HG03135 (cell line): ENCODE results near the gene INHBE.

ENCODE experiments used
- ATAC-seq: cut with Tn5 transposase; IDR thresholded peaks from one replicate; pipeline ENCODE4 v1.9.1; 2021; ENCODE audit warnings: mild to moderate bottlenecking, moderate library complexity; ENCODE audit not compliant: unreplicated experiment

Gene INHBE

DNA sequence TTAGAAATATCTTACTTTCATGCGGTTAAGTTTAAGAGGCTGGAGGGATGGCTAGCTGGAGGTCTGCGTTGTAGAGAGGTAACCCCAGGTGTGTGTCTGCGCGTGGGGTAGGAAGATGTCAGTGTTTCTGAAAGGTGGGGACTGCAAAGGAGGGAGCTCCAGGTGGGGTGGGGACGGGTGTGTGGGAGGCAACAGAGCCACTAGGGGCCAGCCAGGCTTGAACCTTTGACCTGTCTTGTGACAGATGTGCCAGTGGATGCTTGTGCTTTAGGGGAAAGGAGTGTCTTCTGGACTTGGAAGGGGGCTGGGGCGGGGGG lies 5.3 kb downstream of the INHBE start:
- no peak for ATAC-seq

DNA sequence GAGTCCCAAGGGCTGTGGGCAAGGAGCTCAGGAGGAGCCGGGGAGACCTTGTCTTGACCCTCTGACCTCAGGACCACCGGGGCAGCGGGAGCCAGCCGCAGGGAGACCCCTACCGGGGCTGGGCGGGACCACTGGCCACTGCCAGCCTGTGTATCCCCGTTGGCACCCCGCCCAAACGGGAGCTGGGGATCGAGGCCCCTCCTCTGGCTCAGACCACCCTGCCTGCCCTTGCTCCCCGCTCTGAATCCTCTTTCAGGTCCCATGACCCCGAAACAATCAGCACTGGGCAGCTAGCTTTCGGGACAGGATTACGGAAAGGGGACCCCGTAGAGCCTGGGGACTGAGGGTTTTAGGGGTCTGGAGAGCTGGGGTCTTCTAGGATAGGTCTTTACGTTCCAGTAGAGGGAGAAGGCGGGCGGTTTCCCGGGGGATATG lies 5.8 kb downstream of the INHBE start:
- no peak for ATAC-seq

DNA sequence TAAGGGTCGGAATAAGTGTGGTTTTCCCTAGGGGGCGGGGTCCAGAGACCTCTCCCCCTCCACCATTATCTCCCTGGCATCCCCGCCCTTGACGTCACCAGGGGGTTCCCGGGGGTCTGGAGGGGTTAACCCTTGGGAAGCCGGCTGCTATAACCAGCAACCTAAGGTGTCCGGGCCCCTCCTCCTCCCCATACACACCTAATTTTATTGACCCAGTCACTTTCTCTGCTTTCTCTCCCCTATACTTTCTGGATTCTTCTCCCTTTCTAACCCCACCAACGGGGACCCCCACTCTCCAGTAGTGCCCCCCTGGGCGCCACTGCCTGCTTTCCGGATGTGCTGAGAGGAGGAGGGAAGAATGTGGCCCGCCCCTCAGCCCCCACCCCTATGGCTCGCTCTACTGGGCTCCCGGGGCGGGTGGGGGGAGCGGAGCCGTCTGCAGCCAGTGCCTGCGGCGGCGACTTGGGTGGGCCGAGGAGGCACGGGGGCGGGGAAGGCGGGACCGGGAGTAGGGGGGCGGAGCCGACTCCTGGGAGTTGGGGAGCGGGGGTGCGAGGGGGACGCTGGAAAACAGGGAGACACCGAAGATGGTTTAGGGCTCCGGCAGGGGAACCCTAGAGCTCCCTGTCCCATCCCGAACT lies 6.3 kb downstream of the INHBE start:
- ATAC-seq, result no peak

DNA sequence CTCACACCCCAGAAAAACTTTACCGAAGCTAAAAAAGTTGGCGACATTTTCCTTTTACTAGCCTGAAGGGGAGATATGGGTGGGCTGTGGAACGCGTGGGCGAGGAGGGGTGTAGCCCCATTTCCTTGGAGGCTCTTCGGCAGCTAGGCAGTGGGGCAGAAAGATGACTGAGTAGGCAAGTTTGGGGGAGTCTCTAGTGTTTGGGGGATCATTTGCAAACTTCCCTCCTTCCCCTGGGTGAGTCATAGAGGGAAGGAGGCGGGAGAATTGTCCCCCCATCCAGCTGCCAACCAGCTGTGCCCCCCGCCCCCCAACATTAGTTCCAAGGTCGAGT lies 6.8 kb downstream of the INHBE start:
- no peak for ATAC-seq

DNA sequence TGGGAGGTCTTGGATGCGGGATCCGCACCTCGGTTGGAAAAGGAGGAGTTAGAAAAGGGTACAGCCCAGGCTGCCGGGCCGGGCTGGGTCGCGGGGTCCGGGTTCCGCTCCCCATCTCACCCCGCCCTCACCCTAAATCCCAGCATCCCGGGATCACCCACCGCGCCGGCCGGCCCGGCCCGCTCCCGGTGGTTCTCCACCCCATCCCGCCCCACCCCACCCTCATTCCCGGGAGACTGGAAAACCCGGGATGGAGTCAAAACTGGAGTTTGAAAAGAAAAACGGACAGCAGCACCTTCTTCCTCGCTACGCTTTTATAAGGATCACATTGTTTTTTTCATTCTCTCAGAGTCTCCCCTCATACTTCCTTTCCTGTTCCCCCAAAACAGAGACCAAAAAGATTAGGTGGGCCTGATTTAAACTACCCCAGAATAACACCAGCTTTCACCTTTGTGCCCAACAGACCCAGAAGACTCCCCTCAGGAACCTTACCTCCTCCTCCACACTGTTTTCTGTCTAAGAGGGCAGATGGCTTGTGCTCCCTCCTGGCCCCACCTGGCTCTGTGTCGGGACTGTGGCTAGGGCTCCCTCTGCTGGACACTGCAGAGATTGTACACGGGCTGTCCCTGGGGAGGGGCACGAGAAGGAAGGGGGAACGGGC lies 7.3 kb downstream of the INHBE start:
- ATAC-seq, result peak; percentile 68

DNA sequence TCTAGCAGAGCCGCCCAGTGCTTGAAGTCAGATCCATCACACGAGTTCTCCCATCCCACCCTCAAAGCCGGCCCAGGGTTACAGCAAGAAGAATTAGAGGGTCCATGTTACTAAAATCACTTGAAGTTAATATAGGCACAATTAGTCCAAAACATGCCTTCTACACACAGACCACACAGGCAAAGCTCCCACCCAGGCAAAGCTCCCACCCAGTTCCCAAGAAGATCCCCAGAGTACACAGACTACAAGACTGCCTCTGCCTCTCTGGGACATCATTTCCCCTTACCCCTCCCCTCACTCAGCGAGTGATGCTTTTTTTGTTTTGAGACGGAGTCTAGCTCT lies 7.8 kb downstream of the INHBE start:
- no peak for ATAC-seq

DNA sequence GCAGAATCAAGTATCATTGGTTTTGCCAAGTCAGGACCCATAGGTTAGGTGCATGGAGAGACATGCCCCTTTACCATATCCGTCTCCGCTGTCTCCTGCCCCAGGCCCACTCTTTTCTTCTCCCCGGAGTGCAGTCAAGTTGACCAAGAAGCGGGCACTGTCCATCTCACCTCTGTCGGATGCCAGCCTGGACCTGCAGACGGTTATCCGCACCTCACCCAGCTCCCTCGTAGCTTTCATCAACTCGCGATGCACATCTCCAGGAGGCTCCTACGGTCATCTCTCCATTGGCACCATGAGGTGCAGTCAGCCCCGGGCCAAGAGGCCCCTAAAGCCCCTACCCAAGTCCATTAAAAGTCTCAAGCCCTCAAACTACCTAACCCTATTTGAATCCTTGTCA lies 9.5 kb downstream of the INHBE start:
- ATAC-seq, result no peak

DNA sequence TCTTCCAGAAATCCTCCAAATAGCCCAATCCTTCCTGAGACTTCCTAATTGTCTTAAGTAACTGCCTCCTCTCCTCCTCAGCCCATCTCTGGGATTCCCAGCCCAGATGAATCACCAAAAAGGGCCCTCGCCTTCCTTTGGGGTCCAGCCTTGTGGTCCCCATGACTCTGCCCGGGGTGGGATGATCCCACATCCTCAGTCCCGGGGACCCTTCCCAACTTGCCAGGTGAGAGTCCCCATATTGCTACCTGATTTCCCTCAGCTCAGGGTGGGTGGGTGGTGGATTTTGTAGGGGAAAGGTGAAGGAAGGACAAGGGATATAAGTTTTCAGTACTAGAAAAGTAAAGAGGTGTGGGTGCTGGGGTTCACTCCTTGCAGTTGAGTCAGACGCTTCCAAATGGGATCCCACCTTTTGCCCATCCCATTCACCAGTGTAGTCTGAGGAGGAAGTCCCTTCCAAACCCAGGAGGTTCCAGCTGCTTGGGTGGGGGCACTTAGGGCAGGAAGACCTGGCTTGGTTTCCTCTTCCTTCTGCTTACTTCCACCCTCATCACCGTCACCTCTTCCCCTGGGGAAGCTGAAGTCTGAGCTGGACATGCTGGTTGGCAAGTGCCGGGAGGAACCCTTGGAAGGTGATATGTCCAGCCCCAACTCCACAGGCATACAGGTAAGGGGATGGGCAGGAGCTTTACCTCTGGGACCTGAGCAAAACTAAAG lies 10.1 kb downstream of the INHBE start:
- no peak for ATAC-seq

DNA sequence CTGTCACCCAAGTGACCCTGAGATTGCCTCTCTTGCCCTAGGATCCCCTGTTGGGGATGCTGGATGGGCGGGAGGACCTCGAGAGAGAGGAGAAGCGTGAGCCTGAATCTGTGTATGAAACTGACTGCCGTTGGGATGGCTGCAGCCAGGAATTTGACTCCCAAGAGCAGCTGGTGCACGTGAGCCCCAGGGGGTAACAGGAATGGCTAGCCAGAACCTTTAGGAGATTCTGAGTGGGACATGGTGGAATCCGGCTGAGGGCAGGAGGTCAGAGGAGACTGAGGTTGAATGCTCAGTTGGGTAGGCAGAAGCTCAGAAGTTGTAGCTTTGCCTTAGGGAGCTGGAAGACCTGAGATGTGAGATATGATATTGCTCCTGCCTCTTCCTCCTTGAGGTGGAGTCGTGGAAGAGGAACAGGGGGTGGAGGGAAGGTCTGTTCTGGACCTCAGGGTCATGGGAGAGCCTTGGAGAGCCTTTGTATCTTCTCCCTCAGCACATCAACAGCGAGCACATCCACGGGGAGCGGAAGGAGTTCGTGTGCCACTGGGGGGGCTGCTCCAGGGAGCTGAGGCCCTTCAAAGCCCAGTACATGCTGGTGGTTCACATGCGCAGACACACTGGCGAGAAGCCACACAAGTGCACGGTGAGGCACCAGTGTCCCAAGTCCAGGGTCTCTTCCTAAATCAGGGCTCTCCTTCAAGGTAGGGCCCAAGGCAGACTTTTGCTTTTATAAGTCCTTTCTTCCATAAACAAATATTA lies 10.8 kb downstream of the INHBE start:
- no peak for ATAC-seq

DNA sequence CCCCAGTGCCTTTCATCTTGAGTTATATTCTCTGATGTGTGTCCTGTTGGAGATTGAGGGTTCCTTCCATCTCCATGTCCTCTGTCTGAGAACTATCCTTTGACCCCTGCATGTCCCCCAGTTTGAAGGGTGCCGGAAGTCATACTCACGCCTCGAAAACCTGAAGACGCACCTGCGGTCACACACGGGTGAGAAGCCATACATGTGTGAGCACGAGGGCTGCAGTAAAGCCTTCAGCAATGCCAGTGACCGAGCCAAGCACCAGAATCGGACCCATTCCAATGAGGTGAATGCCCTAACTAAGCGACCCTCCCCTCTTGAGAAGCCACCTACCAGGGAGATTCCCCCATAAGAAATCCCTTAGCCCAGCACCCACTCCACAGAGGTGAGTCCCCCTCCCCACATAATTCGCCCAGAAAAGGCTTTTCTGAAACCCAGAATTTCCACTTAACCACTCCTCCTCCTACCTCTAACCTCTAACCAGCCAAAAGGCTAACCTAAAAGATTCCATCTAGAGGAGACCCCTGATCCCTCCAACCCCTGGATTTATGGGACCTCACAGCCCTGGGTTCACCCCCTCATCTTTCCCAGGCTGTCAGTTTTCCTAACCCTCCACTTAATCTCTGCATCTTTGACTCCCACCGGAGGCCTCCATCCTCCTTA lies 12.2 kb downstream of the INHBE start:
- ATAC-seq, result no peak

DNA sequence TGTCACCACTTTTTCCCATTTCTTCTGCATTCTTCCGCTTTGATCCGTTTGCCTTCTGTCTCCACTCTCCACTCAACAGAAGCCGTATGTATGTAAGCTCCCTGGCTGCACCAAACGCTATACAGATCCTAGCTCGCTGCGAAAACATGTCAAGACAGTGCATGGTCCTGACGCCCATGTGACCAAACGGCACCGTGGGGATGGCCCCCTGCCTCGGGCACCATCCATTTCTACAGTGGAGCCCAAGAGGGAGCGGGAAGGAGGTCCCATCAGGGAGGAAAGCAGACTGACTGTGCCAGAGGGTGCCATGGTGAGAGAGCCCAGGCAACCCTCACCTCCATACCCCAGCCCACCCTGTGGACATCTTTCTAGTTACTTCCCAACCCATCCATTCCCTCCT lies 12.8 kb downstream of the INHBE start:
- no peak for ATAC-seq

DNA sequence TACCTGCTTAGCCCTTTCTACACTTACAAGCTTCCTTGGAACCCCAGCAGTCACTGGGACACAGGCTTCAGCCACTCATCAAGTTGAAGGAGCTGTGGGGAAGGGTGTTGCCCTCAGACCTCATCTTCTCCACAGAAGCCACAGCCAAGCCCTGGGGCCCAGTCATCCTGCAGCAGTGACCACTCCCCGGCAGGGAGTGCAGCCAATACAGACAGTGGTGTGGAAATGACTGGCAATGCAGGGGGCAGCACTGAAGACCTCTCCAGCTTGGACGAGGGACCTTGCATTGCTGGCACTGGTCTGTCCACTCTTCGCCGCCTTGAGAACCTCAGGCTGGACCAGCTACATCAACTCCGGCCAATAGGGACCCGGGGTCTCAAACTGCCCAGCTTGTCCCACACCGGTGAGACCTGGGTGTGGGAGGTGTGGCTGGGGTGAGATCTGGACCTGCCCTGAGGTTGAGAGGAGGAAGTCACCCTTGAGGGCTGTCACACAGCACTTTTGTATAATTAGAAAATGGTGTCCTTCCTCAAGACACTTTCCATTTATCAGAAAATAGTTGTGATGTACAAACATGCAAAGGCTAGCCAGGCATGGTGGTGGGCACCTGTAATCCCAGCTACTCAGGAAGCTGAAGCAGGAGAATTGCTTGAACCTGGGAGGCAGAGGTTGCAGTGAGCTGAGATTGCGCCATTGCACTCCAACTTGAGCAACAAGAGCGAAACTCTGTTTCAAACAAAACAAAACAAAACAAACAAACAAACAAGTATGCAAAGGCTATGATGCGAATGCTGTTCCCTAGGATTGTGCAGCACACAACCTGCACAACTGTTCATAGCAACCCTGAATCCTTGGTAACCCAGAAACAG lies 14.4 kb downstream of the INHBE start:
- ATAC-seq, result no peak

DNA sequence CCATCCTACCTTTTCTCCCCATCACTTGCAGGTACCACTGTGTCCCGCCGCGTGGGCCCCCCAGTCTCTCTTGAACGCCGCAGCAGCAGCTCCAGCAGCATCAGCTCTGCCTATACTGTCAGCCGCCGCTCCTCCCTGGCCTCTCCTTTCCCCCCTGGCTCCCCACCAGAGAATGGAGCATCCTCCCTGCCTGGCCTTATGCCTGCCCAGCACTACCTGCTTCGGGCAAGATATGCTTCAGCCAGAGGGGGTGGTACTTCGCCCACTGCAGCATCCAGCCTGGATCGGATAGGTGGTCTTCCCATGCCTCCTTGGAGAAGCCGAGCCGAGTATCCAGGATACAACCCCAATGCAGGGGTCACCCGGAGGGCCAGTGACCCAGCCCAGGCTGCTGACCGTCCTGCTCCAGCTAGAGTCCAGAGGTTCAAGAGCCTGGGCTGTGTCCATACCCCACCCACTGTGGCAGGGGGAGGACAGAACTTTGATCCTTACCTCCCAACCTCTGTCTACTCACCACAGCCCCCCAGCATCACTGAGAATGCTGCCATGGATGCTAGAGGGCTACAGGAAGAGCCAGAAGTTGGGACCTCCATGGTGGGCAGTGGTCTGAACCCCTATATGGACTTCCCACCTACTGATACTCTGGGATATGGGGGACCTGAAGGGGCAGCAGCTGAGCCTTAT lies 15.3 kb downstream of the INHBE start:
- no peak for ATAC-seq

DNA sequence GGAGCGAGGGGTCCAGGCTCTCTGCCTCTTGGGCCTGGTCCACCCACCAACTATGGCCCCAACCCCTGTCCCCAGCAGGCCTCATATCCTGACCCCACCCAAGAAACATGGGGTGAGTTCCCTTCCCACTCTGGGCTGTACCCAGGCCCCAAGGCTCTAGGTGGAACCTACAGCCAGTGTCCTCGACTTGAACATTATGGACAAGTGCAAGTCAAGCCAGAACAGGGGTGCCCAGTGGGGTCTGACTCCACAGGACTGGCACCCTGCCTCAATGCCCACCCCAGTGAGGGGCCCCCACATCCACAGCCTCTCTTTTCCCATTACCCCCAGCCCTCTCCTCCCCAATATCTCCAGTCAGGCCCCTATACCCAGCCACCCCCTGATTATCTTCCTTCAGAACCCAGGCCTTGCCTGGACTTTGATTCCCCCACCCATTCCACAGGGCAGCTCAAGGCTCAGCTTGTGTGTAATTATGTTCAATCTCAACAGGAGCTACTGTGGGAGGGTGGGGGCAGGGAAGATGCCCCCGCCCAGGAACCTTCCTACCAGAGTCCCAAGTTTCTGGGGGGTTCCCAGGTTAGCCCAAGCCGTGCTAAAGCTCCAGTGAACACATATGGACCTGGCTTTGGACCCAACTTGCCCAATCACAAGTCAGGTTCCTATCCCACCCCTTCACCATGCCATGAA lies 16.0 kb downstream of the INHBE start:
- ATAC-seq, result no peak

DNA sequence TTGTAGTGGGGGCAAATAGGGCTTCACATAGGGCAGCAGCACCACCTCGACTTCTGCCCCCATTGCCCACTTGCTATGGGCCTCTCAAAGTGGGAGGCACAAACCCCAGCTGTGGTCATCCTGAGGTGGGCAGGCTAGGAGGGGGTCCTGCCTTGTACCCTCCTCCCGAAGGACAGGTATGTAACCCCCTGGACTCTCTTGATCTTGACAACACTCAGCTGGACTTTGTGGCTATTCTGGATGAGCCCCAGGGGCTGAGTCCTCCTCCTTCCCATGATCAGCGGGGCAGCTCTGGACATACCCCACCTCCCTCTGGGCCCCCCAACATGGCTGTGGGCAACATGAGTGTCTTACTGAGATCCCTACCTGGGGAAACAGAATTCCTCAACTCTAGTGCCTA lies 16.6 kb downstream of the INHBE start:
- no peak for ATAC-seq

DNA sequence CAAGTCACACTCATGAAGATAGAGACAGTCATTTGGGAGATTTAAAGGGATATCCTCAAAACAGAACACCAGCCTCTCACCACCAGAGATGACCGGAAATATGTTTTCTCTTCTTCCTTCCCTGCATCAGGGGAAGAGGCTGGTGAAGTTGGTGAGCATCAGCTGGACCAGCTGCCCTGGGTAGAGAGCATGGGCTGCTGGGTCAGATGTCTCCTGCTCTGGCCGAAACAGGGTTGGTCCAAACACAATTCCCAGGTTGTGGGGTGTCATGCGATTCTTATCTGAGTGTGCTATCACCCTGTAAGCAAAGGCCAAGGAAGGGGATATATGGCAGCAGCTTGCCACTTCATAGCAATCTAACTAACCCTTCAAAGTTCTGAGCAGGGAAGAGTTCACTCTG lies 17.3 kb downstream of the INHBE start:
- ATAC-seq, result no peak

DNA sequence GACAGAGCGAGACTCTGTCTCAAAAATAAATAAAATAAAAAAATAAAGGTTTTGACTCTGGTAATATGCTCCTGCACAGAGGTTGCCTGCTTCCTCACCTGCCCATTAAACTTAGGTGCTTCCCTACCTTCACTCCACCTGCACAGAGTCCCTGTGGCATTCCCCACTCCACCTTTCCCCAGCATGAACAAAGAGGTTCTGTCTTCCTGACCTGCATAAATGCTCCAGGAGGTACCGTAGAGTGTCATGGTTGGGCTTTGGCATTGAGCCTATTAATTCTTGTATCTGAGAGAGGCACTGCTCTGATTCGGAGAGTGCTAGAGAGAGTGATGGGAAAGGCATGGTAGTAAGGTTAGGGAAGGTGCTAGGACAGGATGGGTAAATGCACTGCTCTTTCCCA lies 18.3 kb downstream of the INHBE start:
- ATAC-seq, result no peak

DNA sequence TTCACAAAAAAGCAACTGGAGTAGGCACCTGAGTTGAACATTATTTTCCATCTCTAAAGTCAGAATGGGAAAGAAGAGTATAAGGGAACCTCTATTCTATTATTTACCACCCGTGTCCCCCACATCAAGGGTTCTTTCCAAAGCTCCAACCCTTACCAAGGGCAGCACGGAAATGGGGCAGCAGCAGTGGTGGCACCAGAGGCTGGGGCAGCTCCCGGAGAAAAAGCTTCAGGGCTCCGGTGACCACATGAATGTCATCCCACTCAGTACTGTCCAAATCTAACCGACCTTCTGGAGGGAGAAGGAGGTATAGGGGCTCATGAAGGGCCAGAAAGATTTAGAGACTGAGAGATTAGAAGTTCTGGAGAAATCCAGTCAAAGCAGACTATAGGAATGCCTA lies 18.8 kb downstream of the INHBE start:
- ATAC-seq, result no peak

DNA sequence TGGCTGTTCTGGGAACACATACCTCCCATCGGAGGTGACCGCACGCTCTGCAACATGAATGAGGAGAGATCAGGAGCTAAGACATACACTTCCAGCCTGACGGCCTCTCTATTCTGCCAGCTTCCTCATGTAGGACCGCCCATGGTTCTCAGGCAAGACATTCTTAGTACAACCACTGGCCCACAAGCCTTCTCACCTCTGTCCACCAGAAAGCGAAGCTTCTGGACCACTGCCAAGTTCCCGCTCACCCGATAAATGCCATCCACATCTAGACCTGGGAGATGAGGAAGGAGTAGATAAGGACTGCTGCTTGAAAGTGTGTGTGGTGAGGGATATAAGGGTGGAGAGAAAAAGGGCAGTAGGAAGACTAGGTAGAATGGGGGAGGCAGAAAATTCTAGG lies 19.3 kb downstream of the INHBE start:
- no peak for ATAC-seq
